GM12878 (cell line): Measurements from ENCODE around the gene KDM6B. TPM values are rescaled to one million over a fixed set of nuclear protein-coding genes. Genes with fewer than 3 reads are reported as not detected.

Source experiments
- BACH1 ChIP-seq: fragments of 450-650 bp; IDR thresholded peaks from 2 replicates; pipeline ENCODE4 v1.6.1; 2017; ENCODE audit warnings: mild to moderate bottlenecking, borderline replicate concordance
- CHD1 ChIP-seq: IDR thresholded peaks from 2 replicates; pipeline ENCODE4 v1.6.1; 2012; ENCODE audit warnings: low read depth, low read length, improper control_type of control experiment
- CHD2 ChIP-seq: IDR thresholded peaks from 2 replicates; pipeline ENCODE4 v1.6.1; 2011; ENCODE audit warnings: low read depth, low read length, improper control_type of control experiment, borderline replicate concordance
- CREB1 ChIP-seq: IDR thresholded peaks from 2 replicates; pipeline ENCODE4 v1.6.1; 2012; ENCODE audit warnings: low read depth, mild to moderate bottlenecking, inconsistent platforms
- CREM ChIP-seq: IDR thresholded peaks from 2 replicates; pipeline ENCODE4 v1.6.1; 2014; ENCODE audit warnings: antibody characterized with exemption, low read depth
- EGR1 ChIP-seq, 2 experiments: IDR thresholded peaks; 1 replicate in 1 of 2; 2 replicates in 1 of 2; pipeline ENCODE4 v1.6.1; 2011 to 2012; ENCODE audit warnings: low read depth in 2 of 2, low read length in 2 of 2, borderline replicate concordance in 1 of 2, mild to moderate bottlenecking in 1 of 2, moderate library complexity in 1 of 2
- ETV6 ChIP-seq, 2 experiments: fragments of 450-650 bp in 1 of 2; IDR thresholded peaks in 1 of 2; conservative IDR thresholded peaks in 1 of 2; 2 replicates each; pipeline ENCODE4 v1.6.1; 2014; ENCODE audit warnings: antibody characterized with exemption in 1 of 2, borderline replicate concordance in 1 of 2, low read depth in 1 of 2, mild to moderate bottlenecking in 1 of 2, moderate library complexity in 1 of 2
- EZH2 ChIP-seq: IDR thresholded peaks from 2 replicates; pipeline ENCODE4 v1.6.1; 2012; ENCODE audit warnings: low read depth, mild to moderate bottlenecking, control low read depth, inconsistent platforms, low read length, borderline replicate concordance; ENCODE audit not compliant: control insufficient read depth
- FOS ChIP-seq: IDR thresholded peaks from 3 replicates; pipeline ENCODE4 v1.6.1; 2011; ENCODE audit warnings: borderline replicate concordance; ENCODE audit not compliant: insufficient read length; ENCODE audit errors: extremely low read depth
- FOXK2 ChIP-seq: fragments of 450-650 bp; IDR thresholded peaks from 2 replicates; pipeline ENCODE4 v1.6.1; 2017; ENCODE audit warnings: mild to moderate bottlenecking, moderate library complexity
- FOXM1 ChIP-seq: IDR thresholded peaks from 2 replicates; pipeline ENCODE4 v1.6.1; 2012; ENCODE audit warnings: low read depth, mild to moderate bottlenecking, inconsistent platforms, low read length, moderate library complexity
- HDAC6 ChIP-seq: fragments of 200-600 bp; sonication (generic); IDR thresholded peaks from one replicate; pipeline ENCODE4 v1.8.0; 2017; ENCODE audit warnings: antibody characterized with exemption; ENCODE audit not compliant: unreplicated experiment
- IKZF1 ChIP-seq: fragments of 450-650 bp; conservative IDR thresholded peaks from 2 replicates; pipeline ENCODE4 v1.6.1; 2017; ENCODE audit warnings: antibody characterized with exemption, mild to moderate bottlenecking
- IRF5 ChIP-seq: fragments of 450-650 bp; IDR thresholded peaks from 2 replicates; pipeline ENCODE4 v1.6.1; 2017; ENCODE audit warnings: borderline replicate concordance
- KDM1A ChIP-seq: fragments of 200-600 bp; sonication (generic); IDR thresholded peaks from 2 replicates; pipeline ENCODE4 v1.6.1; 2016; ENCODE audit warnings: borderline replicate concordance
- KLF5 ChIP-seq: fragments of 450-650 bp; IDR thresholded peaks from 2 replicates; pipeline ENCODE4 v1.6.1; 2014; ENCODE audit warnings: mild to moderate bottlenecking; ENCODE audit not compliant: partially characterized antibody
- MAX ChIP-seq: IDR thresholded peaks from 2 replicates; pipeline ENCODE4 v1.6.1; 2012; ENCODE audit warnings: low read depth, low read length, improper control_type of control experiment
- MYB ChIP-seq: fragments of 150-350 bp; IDR thresholded peaks from 2 replicates; pipeline ENCODE4 v1.6.1; 2014; ENCODE audit warnings: mild to moderate bottlenecking, low read depth, low read length, borderline replicate concordance
- NFXL1 ChIP-seq: fragments of 450-650 bp; IDR thresholded peaks from 2 replicates; pipeline ENCODE4 v1.6.1; 2017; ENCODE audit warnings: antibody characterized with exemption, mild to moderate bottlenecking, borderline replicate concordance
- PAX5 ChIP-seq: IDR thresholded peaks from 2 replicates; pipeline ENCODE4 v1.6.1; 2011; ENCODE audit warnings: low read depth, low read length, borderline replicate concordance
- POLR2AphosphoS5 ChIP-seq: IDR thresholded peaks from 2 replicates; pipeline ENCODE4 v1.6.1; 2011; ENCODE audit warnings: mild to moderate bottlenecking, low read length, inconsistent platforms
- RELB ChIP-seq: fragments of 450-650 bp; IDR thresholded peaks from 2 replicates; pipeline ENCODE4 v1.6.1; 2017; ENCODE audit warnings: low read depth, mild to moderate bottlenecking, moderate library complexity
- TBL1XR1 ChIP-seq: IDR thresholded peaks from 2 replicates; pipeline ENCODE4 v1.6.1; 2012; ENCODE audit warnings: low read depth, low read length, improper control_type of control experiment
- TCF12 ChIP-seq: IDR thresholded peaks from 2 replicates; pipeline ENCODE4 v1.6.1; 2011; ENCODE audit warnings: low read depth, mild to moderate bottlenecking, low read length
- USF1 ChIP-seq: IDR thresholded peaks from 2 replicates; pipeline ENCODE4 v1.6.1; 2011; ENCODE audit warnings: borderline replicate concordance, low read depth, mild to moderate bottlenecking, moderate library complexity, mixed read lengths, low read length; ENCODE audit not compliant: insufficient read depth; ENCODE audit errors: extremely low read length
- ZSCAN29 ChIP-seq: fragments of 450-650 bp; IDR thresholded peaks from 2 replicates; pipeline ENCODE4 v1.6.1; 2017; ENCODE audit warnings: mild to moderate bottlenecking, moderate library complexity
- polyA plus RNA-seq, 11 experiments: library from polyadenylated mRNA; depleted of rRNA in 4 of 11; unstranded in 6 of 11; stranded (reverse) in 5 of 11; fragments of >200 nt; fragmentation: Nextera tagmentation in 4 of 11; fragmentation: Illumina TruSeq in 1 of 11; extraction: Ambion mirVana in 4 of 11; extraction: Trizol in 1 of 11; gene quantifications; 1 replicate in 1 of 11; 2 replicates in 10 of 11; pipeline versions ENCODE4 v1.2.1 to v1.2.3, GENCODE V29; 2011 to 2016; ENCODE audit warnings: inconsistent platforms in 2 of 11, missing spikeins in 2 of 11, low read depth in 1 of 11
- total RNA-seq, 4 experiments: library from RNA; depleted of rRNA in 3 of 4; stranded (reverse); fragments of >200 nt in 3 of 4; fragmentation: Illumina TruSeq in 1 of 4; extraction: Trizol in 1 of 4; gene quantifications; 2 replicates each; pipeline versions ENCODE4 v1.2.1 to v1.2.3, GENCODE V29; 2013 to 2021

The KDM6B gene
- total and polyA plus RNA-seq, 10 of the 15 experiments (the other 5 are each of a cell fraction or from before 2014, with no cell fraction given) = 0.05 to 33.5 (median 2.3) TPM

- TF ChIP-seq RELB (no peak; the same call in 1 of the 2 replicates), BACH1 (peak; percentile 64), PAX5 (peak; percentile 41; the same call in 1 of the 2 replicates), KLF5 (no peak), CREM (peak; percentile 42; the same call in 1 of the 2 replicates), EZH2 (no peak), MYB (no peak), FOXK2 (peak; percentile 73), CREB1 (peak; percentile 42; the same call in 1 of the 2 replicates), EGR1 (IDR thresholded peaks at IDR 0.05; ENCODE audit: borderline replicate concordance in 1 of 2, low read depth in 2 of 2, low read length in 2 of 2) (peak in 1 of 2 experiments; percentile 34; a peak in 1 of 3 replicates), HDAC6 (no peak), CHD1 (no peak), IKZF1 (no peak; the same call in 1 of the 2 replicates), KDM1A (no peak), ETV6 (conservative IDR thresholded peaks at IDR 0.05 in 1 of 2, IDR thresholded peaks at IDR 0.05 in 1 of 2; ENCODE audit: borderline replicate concordance in 1 of 2, low read depth in 1 of 2) (no peak), TCF12 (0 out of 2 replicates have a peak, but pooled peaks have one; percentile 70), USF1 (no peak), NFXL1 (no peak), IRF5 (no peak), CHD2 (peak; percentile 64), ZSCAN29 (no peak), FOS (no peak), POLR2AphosphoS5 (peak; percentile 32; the same call in 1 of the 2 replicates), TBL1XR1 (no peak), FOXM1 (no peak), MAX (no peak; the same call in 1 of the 2 replicates)
- TF ChIP-seq, all 136 proteins: peak for 35
Observed at GRCh38 chr17:7851438-7852261, 17.6 kb downstream of the KDM6B start (continued).
